GM19043 (cell line): Measurements from ENCODE around the gene MSANTD1.
"Not testable (repeated sequence)": the region's sequence is repeated elsewhere in the genome, so short reads cannot be mapped to it uniquely, and the experiment has no call there.

ENCODE experiments used
- ATAC-seq: cut with Tn5 transposase; IDR thresholded peaks from one replicate; pipeline ENCODE4 v1.9.1; 2021; ENCODE audit warnings: low read depth; ENCODE audit not compliant: unreplicated experiment

MSANTD1 gene

DNA sequence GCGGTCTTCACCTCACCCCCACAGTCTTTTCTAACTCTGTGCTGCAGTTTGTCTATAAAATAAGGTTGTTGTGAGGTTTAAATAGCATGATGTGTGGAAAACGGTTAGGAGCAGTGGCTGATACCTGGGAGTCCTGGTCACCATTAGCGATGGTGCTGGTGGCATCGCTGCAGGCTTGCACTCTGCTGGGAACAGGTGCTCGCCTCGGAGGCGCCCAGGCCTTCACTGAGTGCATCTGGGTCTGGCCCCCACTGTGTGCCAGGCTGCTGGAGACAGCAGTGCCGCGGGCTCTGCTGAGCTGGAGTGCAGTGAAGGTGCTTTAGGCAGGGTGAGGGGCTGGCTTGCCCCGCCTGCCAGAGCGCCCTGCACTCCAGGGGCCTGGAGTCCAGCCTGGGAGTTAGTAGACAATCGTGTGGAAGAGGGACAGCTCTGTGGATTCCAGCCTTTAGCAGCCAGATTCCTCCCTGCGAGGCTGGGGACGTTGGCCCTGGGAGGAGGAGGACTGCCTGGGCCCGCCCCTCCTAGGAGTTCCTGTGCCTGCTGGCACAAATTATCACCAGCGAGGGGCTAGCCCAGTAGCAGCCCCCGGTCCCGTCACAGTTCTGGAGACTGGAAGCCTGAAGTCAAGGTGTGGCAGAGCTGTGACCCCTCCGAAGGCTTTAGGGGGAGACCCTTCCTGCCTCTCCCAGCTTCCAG lies 51.2 kb downstream of the MSANTD1 start:
- ATAC-seq = no peak

DNA sequence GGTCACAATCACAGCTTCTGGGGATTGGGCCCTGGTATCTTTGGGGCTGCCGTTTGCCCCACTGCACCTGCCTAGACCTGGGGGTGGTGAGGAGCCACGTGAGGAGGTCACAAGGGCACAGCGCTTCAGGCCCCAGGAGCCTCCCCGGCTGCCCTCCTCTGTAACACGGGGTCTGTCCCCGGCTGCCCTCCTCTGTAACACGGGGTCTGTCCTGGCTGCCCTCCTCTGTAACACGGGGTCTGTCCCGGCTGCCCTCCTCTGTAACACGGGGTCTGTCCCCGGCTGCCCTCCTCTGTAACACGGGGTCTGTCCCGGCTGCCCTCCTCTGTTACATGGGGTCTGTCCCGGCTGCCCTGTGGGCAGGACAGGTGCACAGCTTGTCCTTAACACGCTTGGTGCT lies 51.9 kb downstream of the MSANTD1 start:
- ATAC-seq = not testable (repeated sequence)

DNA sequence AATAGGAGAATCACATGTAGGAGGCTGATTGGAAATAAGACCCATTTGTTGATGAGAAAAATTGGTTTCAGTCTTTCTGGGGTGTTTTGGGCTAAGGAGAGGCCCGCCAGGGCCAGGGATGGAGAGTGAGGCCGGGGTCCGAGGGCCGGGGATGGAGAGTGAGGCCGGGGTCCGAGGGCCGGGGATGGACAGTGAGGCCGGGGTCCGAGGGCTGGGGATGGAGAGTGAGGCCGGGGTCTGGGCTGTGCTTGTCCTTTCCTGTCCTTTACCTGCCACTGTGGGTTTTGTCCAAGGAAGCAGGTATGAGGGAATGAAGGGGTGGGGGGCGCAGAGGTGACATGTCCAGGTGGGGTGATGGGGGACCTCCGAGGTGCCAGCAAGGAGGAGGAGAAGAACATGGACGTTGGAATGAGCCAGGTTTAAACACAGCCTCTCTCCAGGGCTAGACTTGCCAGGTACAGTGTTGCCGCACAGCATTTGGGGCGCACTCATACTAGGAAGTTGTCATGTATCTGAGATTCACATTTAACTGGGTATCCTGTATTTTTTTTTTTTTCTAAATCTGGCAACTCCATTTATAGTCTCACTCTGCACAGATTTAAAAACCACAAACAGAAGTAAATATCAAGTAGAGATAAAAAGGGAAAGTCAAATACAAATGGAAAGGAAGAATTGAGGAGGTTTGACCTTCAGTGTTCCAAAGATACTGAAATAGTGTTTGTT lies 52.7 kb downstream of the MSANTD1 start:
- no peak for ATAC-seq

DNA sequence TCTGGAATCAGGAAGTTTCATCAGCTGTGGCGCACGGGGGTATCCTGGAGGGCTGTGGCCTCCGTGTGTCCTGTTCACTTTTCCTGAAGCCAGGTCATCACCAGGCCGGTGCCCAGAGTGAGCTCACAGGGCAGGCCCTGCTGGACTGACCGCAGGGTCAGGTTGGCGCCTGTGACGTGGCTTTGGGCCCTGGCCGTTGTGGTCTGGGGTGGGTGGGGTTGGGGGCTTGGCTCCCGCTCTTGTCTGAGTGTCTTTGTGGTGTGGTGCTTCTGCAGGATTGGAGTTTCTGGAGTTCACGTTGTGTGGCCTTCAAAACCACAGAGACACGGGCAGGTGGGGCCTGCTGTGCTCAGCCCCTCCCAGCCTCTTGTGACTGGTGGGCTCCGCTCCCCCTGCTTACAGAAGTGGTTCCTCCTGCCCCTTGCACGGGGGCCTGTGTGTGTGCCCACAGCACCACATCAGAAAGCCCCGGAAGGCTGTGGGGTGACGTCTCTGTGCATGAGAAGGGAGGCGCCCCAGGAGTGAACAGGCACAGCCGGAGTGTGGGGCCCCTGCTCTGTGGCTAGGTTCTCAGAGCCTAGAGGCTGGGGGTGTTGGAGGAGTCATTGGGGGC lies 53.3 kb downstream of the MSANTD1 start:
- ATAC-seq = no peak

DNA sequence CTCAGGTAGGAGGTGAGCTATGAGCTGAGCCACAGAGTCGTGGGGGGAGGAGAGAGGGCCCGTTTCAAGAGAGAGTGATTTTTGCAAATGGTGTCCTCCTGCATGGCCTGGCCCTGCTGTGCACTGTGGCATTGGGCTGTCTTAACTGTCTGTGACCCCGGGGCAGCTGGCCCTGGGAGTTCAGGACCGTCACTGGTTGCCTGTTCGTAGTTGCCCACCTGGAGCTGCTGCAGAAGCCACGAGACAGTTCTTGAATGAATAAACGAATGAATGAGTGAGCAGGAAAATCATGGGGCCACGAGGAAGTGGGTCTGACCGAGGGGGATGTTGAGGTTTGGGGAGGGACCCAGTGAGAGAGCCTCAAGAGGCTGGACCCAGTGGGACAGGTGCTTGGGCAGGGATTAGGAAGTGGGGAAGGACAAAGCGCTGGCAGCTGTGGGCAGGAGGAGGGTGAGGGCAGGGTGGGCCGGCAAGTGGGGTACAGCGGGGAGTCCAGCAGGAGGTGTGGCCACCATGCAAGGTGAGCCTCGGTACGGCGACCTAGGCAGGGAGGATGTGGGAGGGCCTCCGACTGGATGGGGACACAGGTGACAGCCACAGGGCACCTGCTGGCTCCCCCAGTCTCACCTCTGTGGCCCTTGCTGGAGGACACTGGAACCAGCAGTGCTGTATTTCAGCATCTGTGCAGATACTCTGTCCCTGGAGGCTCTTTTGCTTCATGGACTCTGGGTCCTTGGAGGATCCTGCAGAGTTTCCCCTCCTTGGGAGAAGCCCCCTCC lies 54.0 kb downstream of the MSANTD1 start:
- no peak for ATAC-seq

GRCh38 chr4:3303565-3303824 lies 54.5 kb downstream of the MSANTD1 start:
- ATAC-seq = no peak

GRCh38 chr4:3303923-3304710 lies 55.2 kb downstream of the MSANTD1 start:
- no peak for ATAC-seq

DNA sequence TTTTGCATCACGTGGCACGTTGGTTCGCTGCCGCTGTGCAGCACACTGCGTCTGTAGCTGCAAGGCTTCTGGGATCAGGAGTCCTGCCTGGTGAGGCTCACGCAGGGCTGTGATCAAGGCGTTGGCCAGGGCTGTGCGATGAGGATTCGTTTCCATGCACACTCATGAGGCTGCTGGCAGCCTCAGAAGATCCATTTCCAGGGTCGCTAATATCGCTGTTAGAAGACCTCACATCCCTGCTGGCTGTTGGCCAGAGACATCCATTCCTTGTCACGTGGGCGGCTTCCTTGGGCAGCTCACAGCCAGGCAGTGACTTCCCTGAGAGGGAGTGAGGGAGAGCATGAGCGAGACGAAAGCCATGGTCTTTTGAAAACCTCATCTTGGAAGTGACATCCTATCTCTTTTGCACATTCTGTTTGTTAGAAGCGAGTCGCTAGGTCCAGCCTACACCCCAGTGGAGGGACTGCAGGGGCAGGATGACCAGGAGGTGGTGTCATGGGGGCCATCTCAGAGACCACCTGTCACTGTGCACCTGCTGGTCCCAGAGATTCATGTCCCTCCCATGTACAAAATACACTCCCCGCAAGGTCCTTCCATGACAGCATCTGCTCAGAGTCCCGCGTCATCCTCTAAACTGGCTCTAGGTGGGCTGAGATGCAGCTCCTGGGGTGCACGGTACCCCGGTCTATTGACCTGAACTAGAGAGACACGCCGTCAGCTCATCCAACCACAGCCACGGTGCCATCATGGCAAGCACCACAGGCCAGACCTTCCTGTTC lies 56.1 kb downstream of the MSANTD1 start:
- no peak for ATAC-seq

DNA sequence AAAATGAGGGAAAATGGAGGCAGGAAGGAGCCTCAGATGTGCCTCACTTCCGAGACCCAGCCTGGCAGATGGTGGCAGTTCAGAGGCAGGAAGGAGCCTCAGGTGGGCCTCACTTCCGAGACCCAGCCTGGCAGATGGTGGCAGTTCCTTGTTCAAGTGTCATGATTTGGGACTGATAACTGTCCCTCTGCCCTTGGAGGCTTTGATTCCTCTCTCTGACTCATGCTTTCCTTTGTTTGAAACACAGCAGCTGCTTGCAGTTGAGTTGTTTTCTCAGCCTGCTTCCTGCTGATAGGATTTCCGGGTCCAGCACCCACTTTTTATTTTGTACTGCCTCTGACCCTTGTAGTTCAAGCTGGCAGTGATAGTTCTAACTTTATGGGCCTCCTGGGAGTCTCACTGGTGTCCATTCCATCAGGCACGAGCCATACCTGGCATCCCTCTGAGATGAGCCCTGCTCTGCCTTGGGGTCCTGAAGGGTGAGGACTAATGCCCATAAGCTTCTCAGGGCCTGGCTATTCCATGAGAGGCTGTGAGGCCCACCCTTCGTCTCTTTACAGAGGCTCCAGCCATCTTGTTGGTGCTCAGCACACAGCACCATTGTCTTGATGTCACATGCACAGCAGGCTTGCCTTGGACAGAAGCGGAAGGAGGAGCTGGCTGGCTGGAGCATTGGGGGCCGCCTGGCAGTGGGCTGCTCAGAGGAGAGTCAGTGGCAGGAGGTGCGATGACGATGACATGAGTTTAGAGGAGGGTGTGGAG lies 56.8 kb downstream of the MSANTD1 start:
- ATAC-seq = no peak
